OCI-LY1 (cell line): ENCODE data around the gene IQCK.

ENCODE experiments used
- H2AFZ ChIP-seq: fragments of 200-600 bp; sonication (generic), shearing (Covaris generic); 2 replicates; pipeline ENCODE4 v1.6.0; 2014; ENCODE audit warnings: antibody characterized with exemption, mild to moderate bottlenecking, low read length
- H3F3A ChIP-seq: fragments of 200-600 bp; sonication (generic), shearing (Covaris generic); 2 replicates; pipeline ENCODE4 v1.6.0; 2014; ENCODE audit warnings: mild to moderate bottlenecking, antibody characterized with exemption, low read length, moderate library complexity; ENCODE audit not compliant: insufficient read depth
- H3K27ac ChIP-seq: fragments of 200-600 bp; sonication (generic); 2 replicates; pipeline ENCODE4 v1.5.1; 2014; ENCODE audit warnings: low read length, mixed run types, mild to moderate bottlenecking, low read depth; ENCODE audit not compliant: poor library complexity, severe bottlenecking
- H3K27me3 ChIP-seq: fragments of 200-600 bp; sonication (generic); 2 replicates; pipeline ENCODE4 v1.6.0; 2014; ENCODE audit warnings: antibody characterized with exemption, mild to moderate bottlenecking, low read length, moderate library complexity; ENCODE audit not compliant: insufficient read depth
- H3K36me3 ChIP-seq: fragments of 200-600 bp; sonication (generic); 2 replicates; pipeline ENCODE4 v1.6.1; 2014; ENCODE audit warnings: mild to moderate bottlenecking, antibody characterized with exemption, low read length, moderate library complexity, mixed read lengths; ENCODE audit not compliant: insufficient read depth
- H3K4me1 ChIP-seq: fragments of 200-600 bp; sonication (generic); 2 replicates; pipeline ENCODE4 v1.5.1; 2014; ENCODE audit warnings: mild to moderate bottlenecking, low read length, moderate library complexity; ENCODE audit not compliant: insufficient read depth, severe bottlenecking
- H3K4me2 ChIP-seq: fragments of 200-600 bp; sonication (generic), shearing (Covaris generic); 2 replicates; pipeline ENCODE4 v1.6.1; 2014; ENCODE audit warnings: low read length
- H3K4me3 ChIP-seq: fragments of 200-600 bp; sonication (generic); 2 replicates; pipeline ENCODE4 v1.5.1; 2014; ENCODE audit warnings: low read length, low read depth, mild to moderate bottlenecking, mixed read lengths; ENCODE audit not compliant: poor library complexity, severe bottlenecking
- H3K79me2 ChIP-seq: fragments of 200-600 bp; shearing (Covaris generic); 2 replicates; pipeline ENCODE4 v1.6.1; 2016; ENCODE audit warnings: mixed run types, low read length, mixed read lengths; ENCODE audit not compliant: insufficient read depth
- H3K9ac ChIP-seq: fragments of 200-600 bp; sonication (generic), shearing (Covaris generic); 2 replicates; pipeline ENCODE4 v1.6.1; 2014; ENCODE audit warnings: mild to moderate bottlenecking, low read length, mixed read lengths
- H3K9me2 ChIP-seq: fragments of 200-600 bp; sonication (generic), shearing (Covaris generic); 2 replicates; pipeline ENCODE4 v1.6.1; 2014; ENCODE audit warnings: low read depth, mild to moderate bottlenecking, low read length, mixed read lengths
- H3K9me3 ChIP-seq: fragments of 200-600 bp; shearing (Covaris generic); 2 replicates; pipeline ENCODE4 v1.6.1; 2014; ENCODE audit warnings: low read length, mixed read lengths
- H4K20me1 ChIP-seq: fragments of 200-600 bp; sonication (generic), shearing (Covaris generic); 2 replicates; pipeline ENCODE4 v1.6.0; 2016; ENCODE audit warnings: mild to moderate bottlenecking, low read length; ENCODE audit not compliant: insufficient read depth
- EZH2 ChIP-seq: fragments of 200-600 bp; sonication (generic), shearing (Covaris generic); IDR thresholded peaks from 2 replicates; pipeline ENCODE4 v1.8.0; 2017; ENCODE audit warnings: borderline replicate concordance, mixed run types, mild to moderate bottlenecking, antibody characterized with exemption, low read length, moderate library complexity, mixed read lengths
- TF ChIP-seq, protein P1 (sequence below): fragments of 200-600 bp; sonication (generic), shearing (Covaris generic); IDR thresholded peaks from 2 replicates; pipeline ENCODE4 v1.5.1; 2017; ENCODE audit warnings: mild to moderate bottlenecking, antibody characterized with exemption, low read length, moderate library complexity, mixed read lengths

IQCK gene

GRCh38 chr16:19808061-19808641, 90.1 kb downstream of the IQCK start:
- Histone ChIP-seq H3K4me3 (no peak overlapping the region), H3K9me3 (no peaks in the 10 kb centered on the region), H3K4me2 (no peak overlapping the region), H3K9me2 (no peaks in the 10 kb centered on the region), H3K9ac (no peak overlapping the region), H3K27me3 (no peaks in the 10 kb centered on the region; the same call in 1 of the 2 replicates), H3F3A (no peaks in the 10 kb centered on the region), H3K4me1 (no peaks in the 10 kb centered on the region), H4K20me1 (no peaks in the 10 kb centered on the region), H3K27ac (no peak overlapping the region), H3K79me2 (no peaks in the 10 kb centered on the region), H3K36me3 (no peaks in the 10 kb centered on the region), H2AFZ (no peak overlapping the region)
- TF ChIP-seq, protein P1, sequence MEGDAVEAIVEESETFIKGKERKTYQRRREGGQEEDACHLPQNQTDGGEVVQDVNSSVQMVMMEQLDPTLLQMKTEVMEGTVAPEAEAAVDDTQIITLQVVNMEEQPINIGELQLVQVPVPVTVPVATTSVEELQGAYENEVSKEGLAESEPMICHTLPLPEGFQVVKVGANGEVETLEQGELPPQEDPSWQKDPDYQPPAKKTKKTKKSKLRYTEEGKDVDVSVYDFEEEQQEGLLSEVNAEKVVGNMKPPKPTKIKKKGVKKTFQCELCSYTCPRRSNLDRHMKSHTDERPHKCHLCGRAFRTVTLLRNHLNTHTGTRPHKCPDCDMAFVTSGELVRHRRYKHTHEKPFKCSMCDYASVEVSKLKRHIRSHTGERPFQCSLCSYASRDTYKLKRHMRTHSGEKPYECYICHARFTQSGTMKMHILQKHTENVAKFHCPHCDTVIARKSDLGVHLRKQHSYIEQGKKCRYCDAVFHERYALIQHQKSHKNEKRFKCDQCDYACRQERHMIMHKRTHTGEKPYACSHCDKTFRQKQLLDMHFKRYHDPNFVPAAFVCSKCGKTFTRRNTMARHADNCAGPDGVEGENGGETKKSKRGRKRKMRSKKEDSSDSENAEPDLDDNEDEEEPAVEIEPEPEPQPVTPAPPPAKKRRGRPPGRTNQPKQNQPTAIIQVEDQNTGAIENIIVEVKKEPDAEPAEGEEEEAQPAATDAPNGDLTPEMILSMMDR = no peak
- TF ChIP-seq EZH2 = no peak

GRCh38 chr16:19809121-19809635, 91.1 kb downstream of the IQCK start:
- Histone ChIP-seq H3K4me1 (no peaks in the 10 kb centered on the region), H3K79me2 (no peaks in the 10 kb centered on the region), H3K9me2 (no peaks in the 10 kb centered on the region), H3K9ac (no peak overlapping the region), H3K27ac (no peak overlapping the region), H2AFZ (no peak overlapping the region), H4K20me1 (no peaks in the 10 kb centered on the region), H3K9me3 (no peaks in the 10 kb centered on the region), H3K27me3 (no peaks in the 10 kb centered on the region; the same call in 1 of the 2 replicates), H3K4me3 (no peak overlapping the region), H3K36me3 (no peaks in the 10 kb centered on the region), H3F3A (no peaks in the 10 kb centered on the region), H3K4me2 (no peak overlapping the region)
- TF ChIP-seq EZH2 = no peak
- TF ChIP-seq, protein P1 = no peak

DNA sequence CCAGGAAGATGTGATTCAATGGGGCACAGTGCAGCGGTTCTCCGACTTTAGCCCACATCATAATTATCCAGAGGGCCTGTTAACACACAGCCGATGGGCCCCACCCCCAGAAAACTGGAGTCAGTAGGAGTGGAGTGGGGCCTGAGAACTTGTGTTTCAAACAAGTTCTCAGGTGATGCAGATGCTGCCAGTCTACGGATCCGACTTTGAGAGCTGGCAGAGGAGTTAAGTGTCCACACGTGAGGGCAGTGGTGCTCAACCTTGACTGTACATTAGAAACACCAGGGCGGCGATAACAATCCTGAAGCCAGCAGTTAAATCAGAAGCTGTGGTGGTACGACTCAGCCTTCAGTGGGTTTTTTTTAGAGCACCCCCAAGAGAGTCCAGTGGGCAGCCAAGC, 91.6 kb downstream of the IQCK start:
- Histone ChIP-seq H3K4me1 (no peaks in the 10 kb centered on the region), H3K9ac (no peak overlapping the region), H3K36me3 (no peaks in the 10 kb centered on the region), H3K27me3 (no peaks in the 10 kb centered on the region; the same call in 1 of the 2 replicates), H3K4me3 (no peak overlapping the region), H3K9me2 (no peaks in the 10 kb centered on the region), H3F3A (no peaks in the 10 kb centered on the region), H3K27ac (no peak overlapping the region), H3K79me2 (no peaks in the 10 kb centered on the region), H3K4me2 (no peak overlapping the region), H3K9me3 (no peaks in the 10 kb centered on the region), H4K20me1 (no peaks in the 10 kb centered on the region), H2AFZ (no peak overlapping the region)
- TF ChIP-seq EZH2 = no peak
- TF ChIP-seq, protein P1 = no peak
